ENCODE results near the gene MAP2K7. TPM values are rescaled to one million over a fixed set of nuclear protein-coding genes. Genes with fewer than 3 reads are reported as not detected.

Gene MAP2K7
- total RNA-seq, 1 experiment from 2014 or later = 59.1 TPM

DNA sequence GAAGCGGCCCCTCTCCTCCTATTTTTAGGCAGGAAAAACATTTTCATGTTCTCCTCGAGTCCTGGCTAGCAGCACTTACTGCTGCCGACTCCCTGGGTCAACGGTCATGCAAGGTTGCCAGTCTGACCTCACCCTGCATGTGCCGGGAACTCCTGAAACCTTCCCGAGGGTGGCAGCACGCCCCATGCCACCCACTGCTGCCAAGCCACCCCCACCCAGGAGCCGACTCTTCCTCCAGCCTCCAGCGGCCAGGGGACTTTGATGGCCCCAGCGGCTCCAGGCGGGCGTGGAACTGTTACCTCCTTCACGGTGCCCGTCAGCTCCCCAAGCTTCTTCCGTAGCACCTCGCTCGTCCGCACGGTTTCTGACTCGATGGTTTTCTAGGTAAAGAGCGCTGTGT, 31.1 kb downstream of the MAP2K7 start (continued):
- no peak for TF ChIP-seq REST (IDR thresholded peaks at IDR 0.05; ENCODE audit: low read depth)
- no peak for TF ChIP-seq RAD21 (IDR thresholded peaks at IDR 0.05; ENCODE audit: low read depth)
- TF ChIP-seq CEBPB (IDR thresholded peaks at IDR 0.05; ENCODE audit: low read depth) = no peak

DNA sequence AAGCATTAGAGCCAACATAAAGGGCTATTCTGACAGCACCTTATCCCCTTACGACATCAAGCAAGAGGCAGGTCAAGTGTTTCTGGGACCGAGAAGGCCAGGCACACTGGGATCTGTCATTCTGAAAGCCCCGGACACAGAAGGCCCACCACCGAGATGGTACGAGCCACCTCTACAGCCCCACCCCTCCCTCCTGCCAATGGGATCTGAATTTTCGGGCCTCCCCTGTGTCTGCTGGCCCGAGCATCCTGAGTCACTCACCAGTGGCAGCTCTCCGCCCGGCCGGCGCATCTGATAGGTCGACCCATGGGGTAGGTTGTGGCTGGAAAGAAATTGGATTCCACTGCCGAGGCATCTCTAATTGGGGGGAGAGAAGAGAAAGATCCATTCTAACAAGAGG, 37.2 kb downstream of the MAP2K7 start:
- CTCF ChIA-PET = no interaction called here
- RAD21 ChIA-PET (ENCODE audit: low non-redundant PET in 1 of 2, low total read pairs in 2 of 2, uncharacterized antibody in 2 of 2, unreplicated experiment in 2 of 2) = no interaction called here
- ATAC-seq = no peak
- H3K4me2 ChIP-seq (ENCODE audit: low read length) = no peak overlapping the region
- H3K9me2 ChIP-seq (ENCODE audit: insufficient read depth) = no peaks in the 10 kb centered on the region
- no peak for DNase-seq (ENCODE audit: low read depth, low spot score)
- H3K27ac ChIP-seq (ENCODE audit: low read depth, low read length) = no peak overlapping the region
- H3K9ac ChIP-seq (ENCODE audit: low read length) = no peak overlapping the region
- H3K36me3 ChIP-seq (ENCODE audit: control insufficient read depth in 1 of 2, insufficient read depth in 2 of 2, low read length in 2 of 2) = peaks cover 20 to 28% of the 10 kb centered on the region in 2 experiments; a peak in 3 of 4 replicates
- no peaks in the 10 kb centered on the region for H3K9me3 ChIP-seq (ENCODE audit: control insufficient read depth in 1 of 2, insufficient read depth in 1 of 2, low read depth in 1 of 2, low read length in 2 of 2)
- peaks cover 50% of the 10 kb centered on the region for H3K79me2 ChIP-seq (ENCODE audit: insufficient read depth, low read length)
- intact Hi-C loops (cut with micrococcal nuclease) = loop anchor here (5.0 kb wide), 1 partner anchor 216 kb away; no protein-coding TSS in a partner anchor
- H3K4me3 ChIP-seq (replicated peaks in 1 of 2; ENCODE audit: low read depth in 1 of 2, low read length in 2 of 2) = no peak overlapping the region
- H2AFZ ChIP-seq (ENCODE audit: low read depth, low read length, poor library complexity, severe bottlenecking) = no peak overlapping the region
- no peaks in the 10 kb centered on the region for H3K27me3 ChIP-seq (ENCODE audit: insufficient read depth, low read length)
- H3K4me1 ChIP-seq (ENCODE audit: control insufficient read depth in 1 of 2, insufficient read depth in 2 of 2, low read length in 2 of 2) = peaks cover 13 to 25% of the 10 kb centered on the region in 2 experiments
- no TSS peak for BruUV-seq (replicated peaks)
- TF ChIP-seq, protein P1, sequence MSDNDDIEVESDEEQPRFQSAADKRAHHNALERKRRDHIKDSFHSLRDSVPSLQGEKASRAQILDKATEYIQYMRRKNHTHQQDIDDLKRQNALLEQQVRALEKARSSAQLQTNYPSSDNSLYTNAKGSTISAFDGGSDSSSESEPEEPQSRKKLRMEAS (IDR thresholded peaks at IDR 0.05) = no peak
- POLR2A ChIA-PET = no interaction called here
- H4K20me1 ChIP-seq (ENCODE audit: insufficient read depth) = no peaks in the 10 kb centered on the region

Data from HCT116 (cell line).